OCI-LY1 (cell line): Measurements from ENCODE around the gene ACSBG1.

ENCODE experiments used
- H2AFZ ChIP-seq: fragments of 200-600 bp; sonication (generic), shearing (Covaris generic); 2 replicates; pipeline ENCODE4 v1.6.0; 2014; ENCODE audit warnings: antibody characterized with exemption, mild to moderate bottlenecking, low read length
- H3F3A ChIP-seq: fragments of 200-600 bp; sonication (generic), shearing (Covaris generic); 2 replicates; pipeline ENCODE4 v1.6.0; 2014; ENCODE audit warnings: mild to moderate bottlenecking, antibody characterized with exemption, low read length, moderate library complexity; ENCODE audit not compliant: insufficient read depth
- H3K27ac ChIP-seq: fragments of 200-600 bp; sonication (generic); 2 replicates; pipeline ENCODE4 v1.5.1; 2014; ENCODE audit warnings: low read length, mixed run types, mild to moderate bottlenecking, low read depth; ENCODE audit not compliant: poor library complexity, severe bottlenecking
- H3K27me3 ChIP-seq: fragments of 200-600 bp; sonication (generic); 2 replicates; pipeline ENCODE4 v1.6.0; 2014; ENCODE audit warnings: antibody characterized with exemption, mild to moderate bottlenecking, low read length, moderate library complexity; ENCODE audit not compliant: insufficient read depth
- H3K36me3 ChIP-seq: fragments of 200-600 bp; sonication (generic); 2 replicates; pipeline ENCODE4 v1.6.1; 2014; ENCODE audit warnings: mild to moderate bottlenecking, antibody characterized with exemption, low read length, moderate library complexity, mixed read lengths; ENCODE audit not compliant: insufficient read depth
- H3K4me1 ChIP-seq: fragments of 200-600 bp; sonication (generic); 2 replicates; pipeline ENCODE4 v1.5.1; 2014; ENCODE audit warnings: mild to moderate bottlenecking, low read length, moderate library complexity; ENCODE audit not compliant: insufficient read depth, severe bottlenecking
- H3K4me2 ChIP-seq: fragments of 200-600 bp; sonication (generic), shearing (Covaris generic); 2 replicates; pipeline ENCODE4 v1.6.1; 2014; ENCODE audit warnings: low read length
- H3K4me3 ChIP-seq: fragments of 200-600 bp; sonication (generic); 2 replicates; pipeline ENCODE4 v1.5.1; 2014; ENCODE audit warnings: low read length, low read depth, mild to moderate bottlenecking, mixed read lengths; ENCODE audit not compliant: poor library complexity, severe bottlenecking
- H3K79me2 ChIP-seq: fragments of 200-600 bp; shearing (Covaris generic); 2 replicates; pipeline ENCODE4 v1.6.1; 2016; ENCODE audit warnings: mixed run types, low read length, mixed read lengths; ENCODE audit not compliant: insufficient read depth
- H3K9ac ChIP-seq: fragments of 200-600 bp; sonication (generic), shearing (Covaris generic); 2 replicates; pipeline ENCODE4 v1.6.1; 2014; ENCODE audit warnings: mild to moderate bottlenecking, low read length, mixed read lengths
- H3K9me2 ChIP-seq: fragments of 200-600 bp; sonication (generic), shearing (Covaris generic); 2 replicates; pipeline ENCODE4 v1.6.1; 2014; ENCODE audit warnings: low read depth, mild to moderate bottlenecking, low read length, mixed read lengths
- H3K9me3 ChIP-seq: fragments of 200-600 bp; shearing (Covaris generic); 2 replicates; pipeline ENCODE4 v1.6.1; 2014; ENCODE audit warnings: low read length, mixed read lengths
- H4K20me1 ChIP-seq: fragments of 200-600 bp; sonication (generic), shearing (Covaris generic); 2 replicates; pipeline ENCODE4 v1.6.0; 2016; ENCODE audit warnings: mild to moderate bottlenecking, low read length; ENCODE audit not compliant: insufficient read depth
- CTCF ChIP-seq: fragments of 200-600 bp; sonication (generic), shearing (Covaris generic); IDR thresholded peaks from 2 replicates; pipeline ENCODE4 v1.5.1; 2017; ENCODE audit warnings: mild to moderate bottlenecking, antibody characterized with exemption, low read length, moderate library complexity, mixed read lengths
- EZH2 ChIP-seq: fragments of 200-600 bp; sonication (generic), shearing (Covaris generic); IDR thresholded peaks from 2 replicates; pipeline ENCODE4 v1.8.0; 2017; ENCODE audit warnings: borderline replicate concordance, mixed run types, mild to moderate bottlenecking, antibody characterized with exemption, low read length, moderate library complexity, mixed read lengths

ACSBG1 gene

DNA sequence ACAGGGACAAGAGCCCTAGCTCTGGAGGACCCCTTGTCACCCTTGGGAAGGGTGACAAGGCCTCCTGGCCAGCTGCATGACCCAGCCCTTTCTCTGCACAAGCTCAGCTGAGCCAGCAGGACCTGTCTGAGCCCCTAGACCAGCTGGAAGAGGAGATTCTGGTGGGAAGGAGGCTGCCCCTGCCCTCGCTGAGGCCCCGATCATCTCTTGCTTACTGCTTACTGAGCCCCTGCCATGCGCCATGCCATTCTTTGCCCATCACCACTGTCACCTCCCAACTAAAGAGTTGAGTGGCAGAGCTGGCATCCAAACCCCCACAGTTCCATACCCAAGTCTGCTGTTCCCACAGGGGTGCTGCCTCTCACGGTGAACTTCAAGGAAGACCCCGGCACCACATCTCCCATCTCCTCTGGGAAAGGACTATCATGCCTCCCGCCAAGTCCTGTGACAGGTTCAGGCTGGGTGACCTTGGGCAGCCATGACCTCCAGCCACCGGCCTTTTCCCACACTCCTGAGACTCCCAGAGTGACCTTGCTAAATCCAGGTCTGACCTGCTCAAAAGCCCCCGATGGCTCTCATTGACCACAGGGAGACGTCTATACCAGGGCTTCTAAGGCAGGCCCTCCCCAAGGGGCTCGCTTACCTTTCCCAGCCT lies 34.0 kb downstream of the ACSBG1 start:
- H3F3A ChIP-seq, result no peaks in the 10 kb centered on the region
- no peak overlapping the region for H3K4me2 ChIP-seq
- TF ChIP-seq CTCF (no peak), EZH2 (no peak)

DNA sequence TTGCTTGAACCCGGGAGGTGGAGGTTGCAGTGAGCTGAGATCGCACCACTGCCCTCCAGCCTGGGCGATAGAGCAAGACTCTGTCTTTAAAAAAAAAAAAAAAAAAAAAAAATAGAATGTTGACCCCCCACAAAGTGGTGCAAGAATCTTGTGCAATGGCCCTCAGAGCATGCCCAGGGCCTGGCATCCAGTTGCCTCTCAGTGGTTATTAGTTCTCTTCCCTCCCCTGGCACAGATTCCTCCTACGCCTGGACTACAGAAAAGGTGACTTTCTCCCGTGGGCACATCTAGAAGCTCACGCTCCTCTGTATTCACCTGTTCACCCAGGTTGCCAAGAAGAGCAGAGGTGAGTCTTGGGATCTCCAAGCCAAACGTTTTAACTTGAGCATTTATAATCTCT lies 36.7 kb downstream of the ACSBG1 start:
- TF ChIP-seq EZH2, result no peak
- Histone ChIP-seq H3K27me3 (peaks cover 8% of the 10 kb centered on the region), H3K9me2 (no peaks in the 10 kb centered on the region), H3K79me2 (no peaks in the 10 kb centered on the region), H2AFZ (no peak overlapping the region), H3K4me2 (no peak overlapping the region), H3K9me3 (no peaks in the 10 kb centered on the region), H3K4me1 (no peaks in the 10 kb centered on the region), H4K20me1 (no peaks in the 10 kb centered on the region), H3K4me3 (no peak overlapping the region), H3F3A (no peaks in the 10 kb centered on the region), H3K9ac (no peak overlapping the region), H3K27ac (no peak overlapping the region), H3K36me3 (no peaks in the 10 kb centered on the region)

More for the DNA sequence above, 34.0 kb downstream of the ACSBG1 start:
- Histone ChIP-seq H3K27me3 (peaks cover 8% of the 10 kb centered on the region), H3K4me1 (no peaks in the 10 kb centered on the region), H3K27ac (no peak overlapping the region), H3K9ac (no peak overlapping the region), H2AFZ (no peak overlapping the region), H3K36me3 (no peaks in the 10 kb centered on the region), H4K20me1 (no peaks in the 10 kb centered on the region), H3K4me3 (no peak overlapping the region), H3K9me3 (no peaks in the 10 kb centered on the region), H3K9me2 (no peaks in the 10 kb centered on the region), H3K79me2 (no peaks in the 10 kb centered on the region)

GRCh38 chr15:78195735-78196201 lies 38.6 kb downstream of the ACSBG1 start:
- Histone ChIP-seq H4K20me1 (no peaks in the 10 kb centered on the region), H3K27ac (no peak overlapping the region), H2AFZ (no peak overlapping the region), H3K4me1 (no peaks in the 10 kb centered on the region), H3K4me3 (no peak overlapping the region), H3K36me3 (no peaks in the 10 kb centered on the region), H3K9ac (no peak overlapping the region), H3K4me2 (no peak overlapping the region), H3K79me2 (no peaks in the 10 kb centered on the region), H3K27me3 (peaks cover 8% of the 10 kb centered on the region), H3K9me2 (no peaks in the 10 kb centered on the region), H3K9me3 (no peaks in the 10 kb centered on the region), H3F3A (no peaks in the 10 kb centered on the region)
- no peak for TF ChIP-seq EZH2
- peak; percentile 84 for TF ChIP-seq CTCF

DNA sequence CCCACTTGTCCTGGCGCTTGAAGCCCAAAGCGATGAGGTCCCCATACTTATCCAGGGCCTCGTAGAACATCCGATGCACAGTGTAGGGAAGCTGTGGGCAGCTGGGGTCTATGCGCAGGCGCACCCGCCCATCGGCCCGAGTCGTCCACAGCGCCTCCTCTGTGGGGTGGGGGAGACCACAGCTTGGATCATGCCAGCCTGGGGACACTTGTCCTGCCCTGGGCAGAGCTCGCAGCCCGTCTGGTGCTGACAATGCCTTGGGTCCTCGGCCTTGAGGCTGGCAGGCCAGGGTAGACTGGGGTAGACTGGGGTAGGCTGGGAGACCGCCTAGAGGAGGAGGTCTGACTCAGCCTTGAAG lies 39.8 kb downstream of the ACSBG1 start:
- no peak overlapping the region for H3K4me3 ChIP-seq
- H2AFZ ChIP-seq, result no peak overlapping the region
- no peaks in the 10 kb centered on the region for H3K4me1 ChIP-seq
- no peaks in the 10 kb centered on the region for H3K79me2 ChIP-seq
- H3K9me3 ChIP-seq, result no peaks in the 10 kb centered on the region
- no peaks in the 10 kb centered on the region for H3F3A ChIP-seq
- H4K20me1 ChIP-seq, result no peaks in the 10 kb centered on the region
- H3K9me2 ChIP-seq, result no peaks in the 10 kb centered on the region
- no peaks in the 10 kb centered on the region for H3K36me3 ChIP-seq
- H3K27me3 ChIP-seq, result no peaks in the 10 kb centered on the region
- no peak overlapping the region for H3K27ac ChIP-seq
- no peak for TF ChIP-seq EZH2
- TF ChIP-seq CTCF, result peak; percentile 7; the same call in 1 of the 2 replicates
- H3K4me2 ChIP-seq, result no peak overlapping the region
- H3K9ac ChIP-seq, result no peak overlapping the region
